B cell (primary cell): ENCODE results near the gene CADPS.

Experiments
- CTCF ChIP-seq: fragments of 200-600 bp; IDR thresholded peaks from one replicate; pipeline ENCODE4 v1.8.0; 2022; ENCODE audit warnings: antibody characterized with exemption, mild to moderate bottlenecking
- EZH2 ChIP-seq: IDR thresholded peaks from 2 replicates; pipeline ENCODE4 v1.6.1; 2012; ENCODE audit warnings: borderline replicate concordance, low read depth, mild to moderate bottlenecking, moderate library complexity, low read length; ENCODE audit not compliant: insufficient read depth, poor library complexity, severe bottlenecking

GRCh38 chr3:62607287-62608029 is 267.8 kb downstream of the CADPS start:
- TF ChIP-seq CTCF (no peak), EZH2 (no peak)
